ENCODE data around the gene PRDM5. TPM values are rescaled to one million over a fixed set of nuclear protein-coding genes. Genes with fewer than 3 reads are reported as not detected.

The PRDM5 gene
- total RNA-seq, 2 donors from 2014 or later, result 9.6 to 36.3 TPM

- ATAC-seq, result no peak
- no peak for TF ChIP-seq CTCF (IDR thresholded peaks at IDR 0.05)
- no peak for TF ChIP-seq POLR2A (IDR thresholded peaks at IDR 0.05)
- Histone ChIP-seq H3K4me1 (no peaks in the 10 kb centered on the region), H3K4me3 (no peak overlapping the region), H3K9me3 (no peaks in the 10 kb centered on the region), H3K27ac (no peak overlapping the region), H3K36me3 (replicated peaks in 1 of 2; ENCODE audit: insufficient read depth in 1 of 2, low read depth in 2 of 2) (no peaks in the 10 kb centered on the region), H3K27me3 (no peaks in the 10 kb centered on the region)
- 90 to 95% methylated on average over 2 of the region's 2 CpGs for WGBS, 2 donors
- intact Hi-C loops (cut with DNase I), result no loop called here
- no peak for DNase-seq
Observed at GRCh38 chr4:120771907-120772306, 150.6 kb downstream of the PRDM5 start.

GRCh38 chr4:120770897-120771296 is 151.6 kb downstream of the PRDM5 start:
- intact Hi-C loops (cut with DNase I), result no loop called here
- H3K27ac ChIP-seq, result no peak overlapping the region
- TF ChIP-seq CTCF (IDR thresholded peaks at IDR 0.05) (no peak), POLR2A (IDR thresholded peaks at IDR 0.05) (no peak)
- no peaks in the 10 kb centered on the region for H3K9me3 ChIP-seq
- ATAC-seq (no peak), DNase-seq (no peak)
- H3K4me3 ChIP-seq, result no peak overlapping the region
- no peaks in the 10 kb centered on the region for H3K27me3 ChIP-seq
- WGBS, 2 donors, result 96 to 98% methylated on average over 1 of the region's 1 CpG
- no peaks in the 10 kb centered on the region for H3K4me1 ChIP-seq
- no peaks in the 10 kb centered on the region for H3K36me3 ChIP-seq (replicated peaks in 1 of 2; ENCODE audit: insufficient read depth in 1 of 2, low read depth in 2 of 2)

GRCh38 chr4:120769227-120769626 is 153.3 kb downstream of the PRDM5 start:
- TF ChIP-seq POLR2A (IDR thresholded peaks at IDR 0.05) (no peak), CTCF (IDR thresholded peaks at IDR 0.05) (no peak)
- H3K4me3 ChIP-seq, result no peak overlapping the region
- no peak for ATAC-seq
- no peaks in the 10 kb centered on the region for H3K9me3 ChIP-seq
- WGBS, 2 donors, result 25 to 66% methylated on average over 4 of the region's 4 CpGs
- no peaks in the 10 kb centered on the region for H3K27me3 ChIP-seq
- intact Hi-C loops (cut with DNase I), result no loop called here
- H3K36me3 ChIP-seq (replicated peaks in 1 of 2; ENCODE audit: insufficient read depth in 1 of 2, low read depth in 2 of 2), result no peaks in the 10 kb centered on the region
- H3K27ac ChIP-seq, result no peak overlapping the region
- no peaks in the 10 kb centered on the region for H3K4me1 ChIP-seq
- DNase-seq, result no peak

GRCh38 chr4:120765260-120765680 is 157.3 kb downstream of the PRDM5 start:
- Histone ChIP-seq H3K9me3 (no peaks in the 10 kb centered on the region), H3K4me1 (no peaks in the 10 kb centered on the region), H3K27me3 (no peaks in the 10 kb centered on the region), H3K27ac (no peak overlapping the region), H3K36me3 (replicated peaks in 1 of 2; ENCODE audit: insufficient read depth in 1 of 2, low read depth in 2 of 2) (no peaks in the 10 kb centered on the region), H3K4me3 (no peak overlapping the region)
- WGBS, 2 donors, result 81 to 84% methylated on average over 4 of the region's 4 CpGs
- no peak for ATAC-seq
- DNase-seq, result no peak
- TF ChIP-seq POLR2A (IDR thresholded peaks at IDR 0.05), result no peak
- intact Hi-C loops (cut with DNase I), result no loop called here

- no peaks in the 10 kb centered on the region for H3K36me3 ChIP-seq (replicated peaks in 1 of 2; ENCODE audit: insufficient read depth in 1 of 2, low read depth in 2 of 2)
- H3K27me3 ChIP-seq, result no peaks in the 10 kb centered on the region
- no peaks in the 10 kb centered on the region for H3K4me1 ChIP-seq
- ATAC-seq, result no peak
- DNase-seq, result no peak
- TF ChIP-seq POLR2A (IDR thresholded peaks at IDR 0.05) (no peak), CTCF (IDR thresholded peaks at IDR 0.05) (no peak)
- no peak overlapping the region for H3K27ac ChIP-seq
- intact Hi-C loops (cut with DNase I), result no loop called here
- H3K9me3 ChIP-seq, result no peaks in the 10 kb centered on the region
- H3K4me3 ChIP-seq, result no peak overlapping the region
- WGBS, 2 donors, result 85 to 87% methylated on average over 3 of the region's 3 CpGs
Observed at GRCh38 chr4:120763650-120764049, 158.9 kb downstream of the PRDM5 start.

Data from body of pancreas (tissue), 4 donors.